Hematopoietic multipotent progenitor cell treated with erythropoietin and hydrocortisone succinate and interleukin-3 and kit ligand, for 8 days (in vitro differentiated cells): ENCODE results near the gene FAM228A.
"Not testable (repeated sequence)": the region's sequence is repeated elsewhere in the genome, so short reads cannot be mapped to it uniquely, and the experiment has no call there.

Source experiments
- DNase-seq: peaks from one replicate; pipeline ENCODE4 v3.0.0-alpha.2; 2015

FAM228A gene

DNA sequence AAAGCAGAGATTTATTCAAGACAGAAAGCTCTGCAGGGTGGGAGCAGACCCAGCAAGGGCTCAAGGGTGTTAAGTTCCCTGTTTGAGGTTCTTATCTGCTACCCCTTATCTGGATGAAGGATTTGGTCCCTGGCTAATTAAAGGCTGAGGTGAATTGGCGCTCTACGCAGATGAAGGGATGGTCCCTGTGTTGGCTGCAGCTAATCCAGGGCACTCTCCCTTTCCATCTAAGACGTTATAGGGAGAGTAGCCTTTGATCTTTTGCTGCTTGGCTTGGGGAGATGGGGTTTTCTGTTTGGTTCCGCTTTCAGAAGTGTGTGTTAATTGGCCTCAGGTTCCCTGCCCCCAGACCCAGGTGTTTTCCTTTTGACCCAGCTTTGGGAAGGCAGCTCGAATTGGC, 17.0 kb downstream of the FAM228A start:
- DNase-seq: no peak

- not testable (repeated sequence) for DNase-seq
Observed at GRCh38 chr2:24197213-24197612, 22.4 kb downstream of the FAM228A start.

DNA sequence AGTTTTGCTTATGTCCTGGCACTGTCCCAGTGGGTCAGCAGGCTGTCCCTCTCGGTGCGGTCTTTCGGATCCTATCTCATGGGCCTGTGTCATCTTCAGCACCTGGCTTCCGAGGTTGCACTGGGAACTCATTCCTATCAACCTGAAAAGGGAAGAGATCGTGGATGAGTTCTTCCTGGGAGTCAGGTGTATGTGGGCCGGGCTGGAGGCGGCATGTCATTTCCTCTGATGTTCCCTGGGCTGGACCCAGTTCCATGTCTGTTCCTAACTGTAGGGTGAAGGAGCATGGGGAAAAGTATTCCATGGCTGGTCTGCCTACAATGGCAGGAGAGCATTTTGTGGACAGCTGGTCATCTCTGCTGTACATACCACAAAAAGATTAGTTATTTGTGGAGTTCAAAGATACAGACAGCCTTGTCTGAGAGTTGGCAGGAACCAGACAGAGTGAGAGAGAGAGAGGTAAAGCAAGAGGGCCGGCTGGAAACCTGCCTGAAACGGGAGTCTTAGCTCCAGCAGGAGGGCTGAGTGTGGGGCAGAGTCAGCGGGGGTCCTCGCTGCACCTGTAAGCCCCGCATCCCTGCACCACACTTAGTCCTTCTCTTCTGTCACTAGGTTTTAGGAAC, 25.2 kb downstream of the FAM228A start:
- no peak for DNase-seq

DNA sequence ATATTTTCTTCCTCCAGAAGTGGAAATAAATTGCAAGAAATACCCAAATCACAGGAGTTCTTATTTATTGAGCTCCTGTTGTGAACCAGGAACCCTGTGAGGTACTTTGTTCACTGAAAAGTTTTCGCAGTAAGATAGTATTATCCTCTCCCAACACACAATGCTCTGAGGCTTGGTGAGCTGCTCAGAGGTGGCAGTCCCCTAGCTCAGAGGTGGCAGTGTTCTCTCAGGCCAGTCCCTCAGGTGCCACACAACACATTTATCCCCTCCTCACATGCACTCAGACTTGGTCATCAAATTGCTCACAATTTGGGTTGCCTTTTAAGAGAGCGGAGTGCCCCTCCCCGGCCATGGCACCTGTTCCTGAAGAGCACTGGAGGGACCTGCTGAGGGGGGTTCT, 25.9 kb downstream of the FAM228A start:
- DNase-seq: no peak

GRCh38 chr2:24203029-24203786, 28.4 kb downstream of the FAM228A start:
- DNase-seq: no peak

DNA sequence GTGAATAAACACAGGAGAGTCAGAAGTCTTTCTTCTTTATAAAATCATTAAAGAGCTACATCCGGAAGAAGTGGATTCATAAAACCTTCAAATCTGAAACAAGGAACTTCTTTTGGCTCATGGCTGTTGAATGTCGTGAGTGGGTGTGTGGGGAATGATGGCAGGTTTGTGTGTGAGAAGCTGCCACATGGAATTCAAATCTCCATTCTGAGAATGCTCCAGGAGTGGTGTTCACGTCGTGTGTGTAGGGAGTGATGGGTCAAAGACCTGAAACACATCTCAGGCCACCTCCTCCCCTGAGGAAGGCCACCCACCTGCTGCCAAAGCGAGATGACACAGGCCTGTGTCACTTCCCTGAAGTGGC, 28.9 kb downstream of the FAM228A start:
- no peak for DNase-seq

GRCh38 chr2:24204505-24204904, 29.7 kb downstream of the FAM228A start:
- DNase-seq: no peak

DNA sequence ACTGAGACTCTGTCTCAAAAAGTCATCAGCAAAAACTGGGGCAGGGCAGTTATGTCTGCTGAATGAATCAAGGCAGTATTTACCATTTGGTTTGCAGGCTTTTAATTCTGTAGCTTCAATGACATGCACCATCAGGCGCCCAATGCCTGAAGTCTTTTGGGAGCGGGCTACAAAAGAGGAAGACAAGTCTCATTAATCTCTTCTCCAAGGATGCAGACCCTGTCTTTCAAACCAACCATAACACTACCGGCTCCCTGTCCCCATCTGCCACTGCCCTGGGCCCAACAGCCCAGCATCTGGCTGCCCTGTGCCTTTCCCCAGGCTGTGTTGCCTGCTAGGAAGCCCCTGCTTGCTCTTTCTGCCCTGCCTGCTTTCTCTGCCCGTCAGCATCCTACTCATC, 30.3 kb downstream of the FAM228A start:
- no peak for DNase-seq

DNA sequence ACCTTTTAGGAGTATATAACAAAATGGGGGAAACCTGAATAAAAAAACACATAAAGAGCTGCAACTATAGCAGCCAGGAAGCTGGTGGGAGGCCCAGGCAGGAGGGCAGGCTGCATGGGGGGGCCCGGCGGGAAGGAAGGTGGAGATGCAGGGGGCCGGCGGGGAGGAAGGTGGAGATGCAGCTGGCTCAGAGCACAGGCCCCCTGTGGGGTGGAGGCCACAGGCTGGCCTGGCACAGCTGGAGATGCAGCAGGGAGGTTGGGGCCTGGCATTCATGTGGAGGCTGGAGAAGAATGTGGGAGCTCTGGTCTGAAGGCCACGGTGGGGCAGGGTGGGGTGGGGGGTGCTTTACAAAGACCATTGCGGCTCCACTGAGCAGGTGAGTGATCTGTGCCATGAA, 31.4 kb downstream of the FAM228A start:
- DNase-seq: no peak

DNA sequence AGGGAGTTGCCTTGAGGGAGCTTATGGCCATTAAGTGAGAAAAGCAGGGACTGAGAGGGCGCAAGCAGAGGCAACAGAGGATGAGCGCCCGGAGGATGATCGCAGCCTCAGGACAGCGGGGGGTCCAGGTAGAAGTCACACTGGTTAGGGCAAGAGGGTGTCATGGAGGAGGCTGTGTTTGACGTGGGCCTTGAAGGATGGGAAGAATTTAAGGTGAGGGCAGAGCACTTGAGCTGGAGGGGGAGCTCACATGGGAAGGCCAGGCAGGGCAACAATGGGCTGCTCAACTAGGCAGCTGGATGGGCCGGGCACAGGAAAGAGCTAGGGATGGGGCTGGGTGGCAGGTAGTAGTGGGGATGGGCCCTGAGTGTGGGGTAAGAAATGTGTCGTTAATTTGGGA, 31.9 kb downstream of the FAM228A start:
- no peak for DNase-seq

DNA sequence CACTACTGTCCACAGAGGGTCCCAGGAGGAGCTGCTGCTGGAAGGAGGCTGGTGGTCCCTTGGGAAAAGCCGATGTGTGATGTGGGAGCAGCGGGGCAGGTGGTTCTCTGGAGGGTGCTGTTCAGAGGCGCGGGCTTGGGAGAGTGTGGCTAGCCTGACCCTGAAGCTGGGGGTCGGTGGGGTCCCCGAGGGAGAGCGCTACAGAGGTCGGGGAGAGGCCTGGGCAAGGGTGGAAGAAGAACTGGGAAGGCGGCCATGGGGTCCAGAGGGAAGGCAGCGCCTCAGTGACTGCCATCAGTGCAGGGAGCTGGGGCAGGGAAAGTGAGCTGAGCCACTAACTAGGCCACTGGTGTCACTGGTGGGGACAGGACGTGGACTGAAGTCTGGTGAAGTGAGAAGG, 32.5 kb downstream of the FAM228A start:
- DNase-seq: no peak

DNA sequence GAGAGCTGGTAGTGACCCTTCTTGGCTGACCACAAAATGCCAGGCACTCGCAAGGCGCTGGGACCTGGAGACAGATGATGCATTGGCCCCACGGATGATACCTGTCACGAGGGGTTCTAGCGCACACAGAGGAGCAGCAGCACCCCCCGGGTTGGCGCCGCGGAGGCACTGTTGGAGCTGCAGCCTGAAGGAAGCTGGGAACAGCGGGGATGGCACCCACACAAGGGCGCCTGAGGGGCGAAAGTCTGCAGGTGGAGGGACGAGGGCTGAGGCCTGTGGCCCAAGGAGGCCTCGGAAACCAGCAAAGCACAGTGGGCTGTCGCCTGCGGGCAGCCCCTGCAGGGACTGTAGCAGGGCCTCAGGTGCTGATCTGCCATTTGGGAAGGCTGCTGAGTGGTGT, 33.6 kb downstream of the FAM228A start:
- DNase-seq: no peak

DNA sequence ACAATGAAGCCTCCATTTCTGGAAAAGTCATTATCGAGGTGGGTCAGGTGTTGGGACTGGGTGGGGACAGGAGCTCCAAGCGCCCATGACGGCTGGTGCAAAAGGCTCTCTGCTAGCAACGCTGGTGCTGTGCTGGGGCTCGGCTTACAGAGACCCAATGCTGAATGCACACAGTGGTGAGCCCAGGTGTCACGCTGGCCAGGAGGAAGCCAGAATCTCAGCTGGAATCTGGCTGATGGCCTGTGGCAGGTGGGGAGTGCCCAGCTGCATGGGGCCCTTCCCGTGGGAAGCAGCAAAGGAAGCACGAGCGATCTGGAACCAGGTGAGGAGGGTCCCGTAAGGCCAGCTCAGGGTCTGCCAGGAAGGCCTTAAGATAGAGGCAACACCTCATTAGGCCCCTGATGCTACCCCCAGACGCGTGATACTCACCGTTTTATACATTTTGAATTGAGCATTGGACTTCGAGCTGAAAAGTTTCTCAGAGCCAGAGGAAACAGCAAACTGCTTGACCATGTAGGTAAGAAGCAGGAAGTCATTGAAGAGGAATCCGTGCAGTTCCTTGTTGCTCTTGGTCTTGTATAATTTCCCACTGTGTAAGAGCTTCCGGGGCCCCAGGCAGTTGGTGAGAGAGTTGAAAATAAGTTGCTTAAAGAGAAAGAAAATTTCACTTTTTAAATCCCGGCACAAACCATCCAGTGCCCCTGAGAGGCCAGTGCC, 34.7 kb downstream of the FAM228A start:
- DNase-seq: no peak

GRCh38 chr2:24210106-24210455, 35.2 kb downstream of the FAM228A start:
- no peak for DNase-seq

- DNase-seq: no peak
Observed at GRCh38 chr2:24210723-24211122, 35.9 kb downstream of the FAM228A start.

- DNase-seq: no peak
Observed at GRCh38 chr2:24211408-24211807, 36.6 kb downstream of the FAM228A start.

DNA sequence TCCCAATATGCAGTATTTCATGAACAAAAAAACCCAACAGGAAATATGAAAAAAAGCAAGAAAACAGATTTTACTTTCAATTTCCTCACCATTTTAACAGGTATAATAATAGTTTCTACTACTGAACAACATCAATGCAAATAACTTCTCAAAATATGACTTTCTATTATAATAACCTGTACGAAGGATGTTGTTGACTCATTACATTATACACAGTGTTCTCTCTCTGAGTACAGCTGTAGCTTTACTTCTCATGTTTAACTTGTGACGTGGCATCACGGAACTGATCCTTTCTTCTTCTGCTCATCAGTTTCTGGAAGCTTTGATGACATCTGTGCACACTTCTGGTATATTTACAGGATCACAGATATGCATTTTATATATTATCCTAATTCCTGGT, 40.0 kb downstream of the FAM228A start:
- DNase-seq: no peak

DNA sequence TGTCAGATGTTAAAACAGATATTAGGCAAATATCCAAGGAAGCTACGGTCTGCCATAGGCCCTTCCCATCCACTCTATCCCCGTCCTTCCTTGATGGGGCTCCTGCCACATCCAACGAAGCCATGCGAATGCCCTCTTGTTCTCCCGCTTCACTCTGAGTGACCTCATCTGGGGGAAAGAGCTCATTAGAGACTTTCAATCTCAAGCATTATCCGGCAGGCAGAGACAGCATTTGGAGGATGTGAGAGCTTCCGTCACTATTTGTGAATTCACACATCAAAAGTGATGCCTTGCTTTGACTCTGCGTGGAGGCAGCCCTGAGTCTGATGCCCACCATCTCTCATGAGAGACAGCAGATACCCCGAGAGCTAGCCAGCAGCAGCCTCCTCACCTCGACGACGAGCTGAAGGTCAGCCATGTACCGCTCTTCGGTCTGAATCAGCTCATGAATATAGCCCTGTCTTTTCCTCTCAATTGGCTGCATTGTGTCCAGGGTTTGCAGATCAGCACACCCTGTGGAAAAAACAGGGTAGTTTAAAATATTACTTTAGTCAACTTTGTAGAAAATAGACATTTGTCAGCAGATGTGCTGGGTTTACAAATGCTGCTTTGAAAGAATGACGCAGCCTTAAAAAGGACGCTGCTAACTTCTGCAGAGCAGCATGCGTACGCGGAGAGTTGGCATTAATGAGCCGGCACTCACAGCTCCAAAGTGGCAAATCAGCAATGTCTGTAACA, 45.9 kb downstream of the FAM228A start:
- no peak for DNase-seq

DNA sequence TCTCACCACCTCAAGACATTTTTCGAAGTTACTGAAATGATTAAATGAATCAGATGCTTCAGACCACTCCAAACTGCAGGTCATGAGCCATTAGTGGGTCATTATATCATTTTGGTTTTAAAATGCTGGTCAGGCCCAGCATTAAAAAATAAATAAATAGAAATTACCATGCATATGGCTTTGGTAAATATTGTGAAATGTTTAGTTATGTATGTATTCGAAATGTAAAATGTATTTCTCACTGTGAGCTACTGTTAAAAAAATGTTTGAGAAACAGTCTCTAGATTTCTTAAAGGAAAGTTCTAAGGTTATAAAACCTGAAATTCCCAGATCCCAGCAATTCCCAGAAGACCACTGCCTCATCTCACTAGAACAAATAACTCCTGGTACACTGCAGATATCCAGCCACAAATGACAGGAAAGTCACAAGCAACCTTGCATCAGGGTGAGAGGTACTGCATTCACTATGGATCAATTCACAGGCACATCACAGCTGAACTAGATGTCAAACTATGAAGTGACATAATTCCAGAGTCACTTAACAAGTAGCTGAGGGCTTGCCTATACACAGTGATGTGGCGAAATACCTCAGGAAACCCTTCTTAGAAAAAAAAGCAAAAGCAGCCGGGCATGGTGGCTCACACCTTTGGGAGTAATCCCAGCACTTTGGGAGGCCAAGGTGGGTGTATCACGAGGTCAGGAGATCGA, 46.6 kb downstream of the FAM228A start:
- DNase-seq: no peak

GRCh38 chr2:24222946-24223345, 48.1 kb downstream of the FAM228A start:
- DNase-seq: no peak

GRCh38 chr2:24225499-24226242, 50.8 kb downstream of the FAM228A start:
- DNase-seq: no peak

GRCh38 chr2:24228470-24228869, 53.6 kb downstream of the FAM228A start:
- peak; percentile 26 for DNase-seq
